GM12878 (cell line): ENCODE results near the gene KIF2A. TPM values are rescaled to one million over a fixed set of nuclear protein-coding genes. Genes with fewer than 3 reads are reported as not detected.

ENCODE experiments used
- ATAC-seq: fragments of 200-7000 bp; cut with Tn5 transposase; 3 replicates; pipeline ENCODE4 v1.9.1; 2020; ENCODE audit warnings: mild to moderate bottlenecking, moderate library complexity
- BruUV-seq: library from RNA; stranded (reverse); fragments of 400-500 nt; replicated peaks from 2 replicates; lab custom pipeline; 2021; lab: Mats Ljungman, UMichigan
- CTCF ChIA-PET: fragments of 300-600 bp; sonication (Branson Sonifier 250); formaldehyde crosslinking; extraction: SDS; loops from one replicate; lab custom pipeline; 2021; ENCODE audit warnings: inconsistent platforms; lab: Yijun Ruan, JAX
- POLR2A ChIA-PET: fragments of 350-600 bp; formaldehyde crosslinking; extraction: SDS; loops from one replicate; lab custom pipeline; 2021; ENCODE audit warnings: inconsistent platforms; lab: Charles Lee
- RAD21 ChIA-PET: fragments of 300-600 bp; sonication (Branson Sonifier 250); formaldehyde crosslinking; loops from one replicate; lab custom pipeline; 2023; ENCODE audit warnings: antibody characterized with exemption; ENCODE audit not compliant: unreplicated experiment; lab: Charles Lee
- SMC1A ChIA-PET: fragments of 300-600 bp; sonication (Branson Sonifier 250); formaldehyde crosslinking; loops from one replicate; lab custom pipeline; 2023; ENCODE audit not compliant: unreplicated experiment, uncharacterized antibody; lab: Charles Lee
- DNase-seq: peaks from one replicate; pipeline ENCODE4 v3.0.0-alpha.2; 2011; ENCODE audit warnings: low read depth, low spot score
- FAIRE-seq: peaks from 3 replicates; lab custom pipeline; 2011; peaks lifted over from hg19 to GRCh38; lab: Jason Lieb, UNC
- H2AFZ ChIP-seq: 2 replicates; pipeline ENCODE4 v1.6.0; 2011; ENCODE audit warnings: low read depth, low read length, control low read depth; ENCODE audit not compliant: control insufficient read depth
- H3K27ac ChIP-seq: 2 replicates; pipeline ENCODE4 v1.5.1; 2011; ENCODE audit warnings: control low read depth; ENCODE audit not compliant: control insufficient read depth, insufficient read depth
- H3K27me3 ChIP-seq, 2 experiments: replicated peaks in 1 of 2; 2 replicates each; pipeline versions ENCODE4 v1.6.0 to v1.6.1; 2011; ENCODE audit warnings: low read length in 1 of 2; ENCODE audit not compliant: control insufficient read depth in 2 of 2, insufficient read depth in 2 of 2
- H3K36me3 ChIP-seq, 2 experiments: 2 replicates each; pipeline ENCODE4 v1.5.1; 2011; ENCODE audit warnings: low read length in 1 of 2; ENCODE audit not compliant: control insufficient read depth in 2 of 2, insufficient read depth in 2 of 2
- H3K4me1 ChIP-seq: 2 replicates; pipeline ENCODE4 v1.6.1; 2011; ENCODE audit warnings: mild to moderate bottlenecking, low read length, moderate library complexity, mixed read lengths; ENCODE audit not compliant: control insufficient read depth, insufficient read depth
- H3K4me2 ChIP-seq: 2 replicates; pipeline ENCODE4 v1.6.0; 2011; ENCODE audit warnings: control low read depth; ENCODE audit not compliant: control insufficient read depth, insufficient read depth
- H3K4me3 ChIP-seq: fragments of 200-600 bp; sonication (generic); 2 replicates; pipeline ENCODE4 v1.5.1; 2016
- H3K79me2 ChIP-seq: 2 replicates; pipeline ENCODE4 v1.6.0; 2011; ENCODE audit warnings: low read length; ENCODE audit not compliant: control insufficient read depth, insufficient read depth
- H3K9ac ChIP-seq: 2 replicates; pipeline ENCODE4 v1.8.0; 2011; ENCODE audit warnings: low read length, control low read depth, mixed read lengths; ENCODE audit not compliant: control insufficient read depth, insufficient read depth
- H3K9me3 ChIP-seq: replicated peaks from 3 replicates; pipeline ENCODE4 v1.5.1; 2011; ENCODE audit warnings: mild to moderate bottlenecking, low read length; ENCODE audit not compliant: control insufficient read depth, insufficient read depth
- H4K20me1 ChIP-seq: 2 replicates; pipeline ENCODE4 v1.6.0; 2011; ENCODE audit not compliant: control insufficient read depth, insufficient read depth
- BRCA1 ChIP-seq: IDR thresholded peaks from 2 replicates; pipeline ENCODE4 v1.6.1; 2011; ENCODE audit warnings: low read depth, low read length, improper control_type of control experiment
- E4F1 ChIP-seq: fragments of 450-650 bp; IDR thresholded peaks from 2 replicates; pipeline ENCODE4 v1.6.1; 2018; ENCODE audit warnings: borderline replicate concordance, mild to moderate bottlenecking; ENCODE audit not compliant: partially characterized antibody
- KAT2A ChIP-seq: conservative IDR thresholded peaks from 2 replicates; pipeline ENCODE4 v1.6.1; 2011; ENCODE audit warnings: low read depth, low read length; ENCODE audit not compliant: control insufficient read depth
- NFYB ChIP-seq: IDR thresholded peaks from 2 replicates; pipeline ENCODE4 v1.6.1; 2011; ENCODE audit warnings: low read depth, mild to moderate bottlenecking, low read length, improper control_type of control experiment, moderate library complexity; ENCODE audit not compliant: insufficient read depth
- POLR2AphosphoS5 ChIP-seq: IDR thresholded peaks from 2 replicates; pipeline ENCODE4 v1.6.1; 2011; ENCODE audit warnings: mild to moderate bottlenecking, low read length, inconsistent platforms
- RUNX3 ChIP-seq: IDR thresholded peaks from 2 replicates; pipeline ENCODE4 v1.6.1; 2012; ENCODE audit warnings: low read length, inconsistent platforms
- TBL1XR1 ChIP-seq: IDR thresholded peaks from 2 replicates; pipeline ENCODE4 v1.6.1; 2012; ENCODE audit warnings: low read depth, low read length, improper control_type of control experiment
- WGBS: methylation state at CpG from one replicate; pipeline ENCODE4 v1.1.6; 2016; ENCODE audit warnings: low lambda C conversion rate; ENCODE audit not compliant: insufficient replicate concordance, insufficient coverage; ENCODE audit errors: missing lambda C conversion rate; 5-methylcytosine and 5-hydroxymethylcytosine counted together
- in situ Hi-C: fragments of 300-500 bp; cut with MboI; formaldehyde crosslinking; loops from 9 replicates; pipeline ENCODE4 v1.14.3; 2018; ENCODE audit warnings: mixed read lengths
- intact Hi-C: fragments of 100-400 bp; cut with micrococcal nuclease; formaldehyde crosslinking; loops from one replicate; pipeline ENCODE4 v1.14.2; 2022; ENCODE audit not compliant: unreplicated experiment
- polyA plus RNA-seq, 11 experiments: library from polyadenylated mRNA; depleted of rRNA in 4 of 11; unstranded in 6 of 11; stranded (reverse) in 5 of 11; fragments of >200 nt; fragmentation: Nextera tagmentation in 4 of 11; fragmentation: Illumina TruSeq in 1 of 11; extraction: Ambion mirVana in 4 of 11; extraction: Trizol in 1 of 11; gene quantifications; 1 replicate in 1 of 11; 2 replicates in 10 of 11; pipeline versions ENCODE4 v1.2.1 to v1.2.3, GENCODE V29; 2011 to 2016; ENCODE audit warnings: inconsistent platforms in 2 of 11, missing spikeins in 2 of 11, low read depth in 1 of 11
- total RNA-seq, 4 experiments: library from RNA; depleted of rRNA in 3 of 4; stranded (reverse); fragments of >200 nt in 3 of 4; fragmentation: Illumina TruSeq in 1 of 4; extraction: Trizol in 1 of 4; gene quantifications; 2 replicates each; pipeline versions ENCODE4 v1.2.1 to v1.2.3, GENCODE V29; 2013 to 2021

The KIF2A gene
- total and polyA plus RNA-seq, 10 of the 15 experiments (the other 5 are each of a cell fraction or from before 2014, with no cell fraction given), result 35.9 to 124 (median 80.1) TPM

- TF ChIP-seq POLR2AphosphoS5, result no peak
- no peak for TF ChIP-seq KAT2A
Measured at GRCh38 chr5:62419609-62420008, 113.6 kb downstream of the KIF2A start (continued).

DNA sequence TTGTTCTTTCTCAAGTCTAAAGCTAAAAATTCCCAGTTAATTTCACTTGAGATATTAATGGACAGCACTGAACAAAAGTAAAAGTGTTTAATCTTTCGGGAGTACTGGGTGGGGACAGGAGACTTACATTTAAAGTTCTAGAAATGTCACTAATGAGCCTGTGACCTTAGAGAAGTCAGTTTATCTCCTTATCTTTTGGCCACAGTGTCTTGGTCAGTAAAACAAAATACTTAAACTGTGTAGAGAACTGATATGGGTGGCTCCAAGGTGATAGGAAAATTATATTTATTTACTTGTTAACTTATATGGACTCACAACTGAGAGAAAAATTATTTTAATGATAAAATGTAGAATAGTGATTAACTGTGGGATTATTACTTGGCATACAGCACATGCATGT lies 115.4 kb downstream of the KIF2A start:
- SMC1A ChIA-PET, result interaction anchor here (1.0 to 1.7 kb wide), 2 partner anchors 11 to 19 kb away, joined by 3 to 6 read pairs; no protein-coding TSS in a partner anchor
- Histone ChIP-seq H2AFZ (no peak overlapping the region), H3K27me3 (no peaks in the 10 kb centered on the region), H3K27ac (no peak overlapping the region), H3K4me1 (no peaks in the 10 kb centered on the region), H3K9me3 (no peaks in the 10 kb centered on the region)
- no peak for ATAC-seq
- in situ Hi-C loops, result no loop called here
- DNase-seq, result no peak
- TF ChIP-seq RUNX3, result no peak
- TF ChIP-seq, all 136 proteins: peak for 0
- H3K4me2 ChIP-seq, result no peak overlapping the region
- FAIRE-seq, result no peak
- ChIA-PET CTCF (interaction anchor here (1.2 to 1.9 kb wide), 2 partner anchors 17 to 22 kb away, joined by 3 to 10 read pairs; partner anchors contain the start of gene DIMT1), RAD21 (interaction anchor here (0.8 kb wide), 1 partner anchor 8 kb away, joined by 3 read pairs; no protein-coding TSS in a partner anchor), POLR2A (interaction anchor here (1.5 to 1.6 kb wide), 2 partner anchors 8 to 18 kb away, joined by 3 to 5 read pairs; partner anchors contain the start of genes DIMT1 and IPO11)
- no TSS peak for BruUV-seq
- H4K20me1 ChIP-seq, result no peaks in the 10 kb centered on the region
- peaks cover 16% of the 10 kb centered on the region for H3K79me2 ChIP-seq
- H3K4me3 ChIP-seq, result no peak overlapping the region
- H3K36me3 ChIP-seq, result no peaks in the 10 kb centered on the region; a peak in 1 of 4 replicates
- 100% methylated on average over 1 of the region's 1 CpG for WGBS
- no peak overlapping the region for H3K9ac ChIP-seq
- intact Hi-C loops, result no loop called here

- Histone ChIP-seq H3K36me3 (no peaks in the 10 kb centered on the region; a peak in 1 of 4 replicates), H3K79me2 (peaks cover 8% of the 10 kb centered on the region), H3K9ac (no peak overlapping the region), H3K4me2 (no peak overlapping the region), H3K4me1 (no peaks in the 10 kb centered on the region), H4K20me1 (no peaks in the 10 kb centered on the region), H3K9me3 (no peaks in the 10 kb centered on the region), H3K4me3 (no peak overlapping the region), H3K27ac (no peak overlapping the region), H3K27me3 (no peaks in the 10 kb centered on the region), H2AFZ (no peak overlapping the region)
- 93% methylated on average over 1 of the region's 1 CpG for WGBS
- TF ChIP-seq TBL1XR1 (no peak), BRCA1 (no peak), E4F1 (no peak), NFYB (no peak)
- RAD21 ChIA-PET, result no interaction called here
- SMC1A ChIA-PET, result interaction anchor here (1.0 to 1.2 kb wide), 2 partner anchors 12 to 896 kb away, joined by 3 to 4 read pairs; partner anchors contain the start of gene IPO11
- CTCF ChIA-PET, result no interaction called here
- in situ Hi-C loops, result no loop called here
- POLR2A ChIA-PET, result no interaction called here
- intact Hi-C loops, result no loop called here
- no peak for FAIRE-seq
- no peak for ATAC-seq
- no peak for DNase-seq
- no TSS peak for BruUV-seq
Measured at GRCh38 chr5:62424763-62425162, 118.8 kb downstream of the KIF2A start.
